ENCODE measurements around the gene ACTL10.
A peak's percentile ranks its signal among the peaks of the same experiment; 100 is the strongest.
"Not testable (repeated sequence)": the region's sequence is repeated elsewhere in the genome, so short reads cannot be mapped to it uniquely, and the experiment has no call there.

Gene ACTL10

GRCh38 chr20:33666293-33667244 is at the start of gene ACTL10:
Gene ACTL10, plus strand, starts transcription at chr20:33666943. Its CDS starts 555 bp downstream, at chr20:33667498.
- DNase-seq, result peak in 57 of 58 donors; percentile 25 to 98 (median 86)

GRCh38 chr20:33621717-33622400 is 44.9 kb upstream of the ACTL10 start:
- DNase-seq, result no peak

GRCh38 chr20:33622705-33623365 is 43.9 kb upstream of the ACTL10 start:
- DNase-seq, result no peak

GRCh38 chr20:33624399-33624798 is 42.3 kb upstream of the ACTL10 start:
- DNase-seq, result no peak

GRCh38 chr20:33626190-33626589 is 40.6 kb upstream of the ACTL10 start:
- DNase-seq, result no peak

GRCh38 chr20:33627577-33628216 is 39.0 kb upstream of the ACTL10 start:
- DNase-seq, result no peak

GRCh38 chr20:33629533-33629932 is 37.2 kb upstream of the ACTL10 start:
- no peak for DNase-seq

- no peak for DNase-seq
These were observed 36.8 kb upstream of the ACTL10 start for GRCh38 chr20:33629979-33630378.

- peak in 6 of 58 donors; percentile 2 to 40 (median 14) for DNase-seq
These were observed 36.2 kb upstream of the ACTL10 start for GRCh38 chr20:33630507-33630906.

GRCh38 chr20:33631910-33632309 is 34.8 kb upstream of the ACTL10 start:
- DNase-seq, result not testable (repeated sequence)

GRCh38 chr20:33635341-33635740 is 31.4 kb upstream of the ACTL10 start:
- DNase-seq, result no peak

- DNase-seq, result no peak
These were observed 30.0 kb upstream of the ACTL10 start for GRCh38 chr20:33636776-33637175.

- no peak for DNase-seq
These were observed 26.5 kb upstream of the ACTL10 start for GRCh38 chr20:33640287-33640686.

GRCh38 chr20:33644313-33645071 is 22.3 kb upstream of the ACTL10 start:
- DNase-seq, result no peak

- DNase-seq, result no peak
These were observed 21.7 kb upstream of the ACTL10 start for GRCh38 chr20:33645072-33645358.

- DNase-seq, result no peak
These were observed 21.3 kb upstream of the ACTL10 start for GRCh38 chr20:33645396-33645795.

GRCh38 chr20:33646191-33646590 is 20.6 kb upstream of the ACTL10 start:
- DNase-seq, result no peak

GRCh38 chr20:33646959-33647602 is 19.7 kb upstream of the ACTL10 start:
- DNase-seq, result not testable (repeated sequence)

GRCh38 chr20:33647603-33648395 is 18.9 kb upstream of the ACTL10 start:
- DNase-seq, result no peak

Measured in anterior cingulate cortex (tissue), 58 donors.